ENCODE results near the gene TMEM59L. TPM values are rescaled to one million over a fixed set of nuclear protein-coding genes. Genes with fewer than 3 reads are reported as not detected.

TMEM59L gene
- total and polyA plus RNA-seq, 2 donors (not counting 1 experiment from before 2014, with no cell fraction given): not detected

- Histone ChIP-seq H3K9me3 (ENCODE audit: control extremely low read depth in 1 of 3, control insufficient read depth in 2 of 3, insufficient read depth in 1 of 3, low read length in 2 of 3) (peaks cover 0 to under 1% (median 0%) of the 10 kb centered on the region in 3 donors), H3K4me3 (ENCODE audit: control extremely low read depth in 1 of 5, extremely low read depth in 1 of 5, insufficient read depth in 1 of 5, low read depth in 2 of 5, low read length in 4 of 5) (no peak overlapping the region), H3K27ac (ENCODE audit: low read length in 2 of 2) (no peak overlapping the region), H3K9ac (ENCODE audit: low read length) (no peak overlapping the region), H3K27me3 (replicated peaks in 1 of 4; ENCODE audit: control extremely low read depth in 1 of 4, control insufficient read depth in 3 of 4, insufficient read depth in 4 of 4, low read length in 3 of 4) (no peaks in the 10 kb centered on the region), H3K4me2 (replicated peaks; ENCODE audit: low read depth, low read length, poor library complexity, severe bottlenecking) (no peak overlapping the region), H3K79me2 (ENCODE audit: control insufficient read depth, insufficient read depth, low read length) (peaks cover 54% of the 10 kb centered on the region), H2AFZ (ENCODE audit: insufficient read depth, low read depth, low read length, poor library complexity, severe bottlenecking) (no peak overlapping the region), H3K4me1 (ENCODE audit: control insufficient read depth in 2 of 2, insufficient read depth in 2 of 2, low read length in 2 of 2) (peaks cover 11 to 16% of the 10 kb centered on the region in 2 donors), H4K20me1 (ENCODE audit: control insufficient read depth, insufficient read depth, low read length, poor library complexity, severe bottlenecking) (peaks cover 41% of the 10 kb centered on the region), H3K36me3 (replicated peaks in 1 of 2; ENCODE audit: control extremely low read depth in 1 of 2, control insufficient read depth in 1 of 2, extremely low read depth in 1 of 2, insufficient read depth in 2 of 2, low read length in 1 of 2) (no peaks in the 10 kb centered on the region)
- POLR2A ChIA-PET: no interaction called here
- DNase-seq (no peak), ATAC-seq (ENCODE audit: low read depth) (no peak)
- H3K4me3 Mint-ChIP-seq: no peak overlapping the region
- peaks cover 31% of the 10 kb centered on the region for H3K4me1 Mint-ChIP-seq
- intact Hi-C loops (cut with micrococcal nuclease): no loop called here
- TF ChIP-seq EZH2 (IDR thresholded peaks at IDR 0.05; ENCODE audit: borderline replicate concordance, insufficient read depth, low read depth, low read length, poor library complexity, severe bottlenecking): no peak
- TF ChIP-seq, protein P1, sequence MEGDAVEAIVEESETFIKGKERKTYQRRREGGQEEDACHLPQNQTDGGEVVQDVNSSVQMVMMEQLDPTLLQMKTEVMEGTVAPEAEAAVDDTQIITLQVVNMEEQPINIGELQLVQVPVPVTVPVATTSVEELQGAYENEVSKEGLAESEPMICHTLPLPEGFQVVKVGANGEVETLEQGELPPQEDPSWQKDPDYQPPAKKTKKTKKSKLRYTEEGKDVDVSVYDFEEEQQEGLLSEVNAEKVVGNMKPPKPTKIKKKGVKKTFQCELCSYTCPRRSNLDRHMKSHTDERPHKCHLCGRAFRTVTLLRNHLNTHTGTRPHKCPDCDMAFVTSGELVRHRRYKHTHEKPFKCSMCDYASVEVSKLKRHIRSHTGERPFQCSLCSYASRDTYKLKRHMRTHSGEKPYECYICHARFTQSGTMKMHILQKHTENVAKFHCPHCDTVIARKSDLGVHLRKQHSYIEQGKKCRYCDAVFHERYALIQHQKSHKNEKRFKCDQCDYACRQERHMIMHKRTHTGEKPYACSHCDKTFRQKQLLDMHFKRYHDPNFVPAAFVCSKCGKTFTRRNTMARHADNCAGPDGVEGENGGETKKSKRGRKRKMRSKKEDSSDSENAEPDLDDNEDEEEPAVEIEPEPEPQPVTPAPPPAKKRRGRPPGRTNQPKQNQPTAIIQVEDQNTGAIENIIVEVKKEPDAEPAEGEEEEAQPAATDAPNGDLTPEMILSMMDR (IDR thresholded peaks at IDR 0.05): no peak
- no peak overlapping the region for H3K27ac Mint-ChIP-seq
- H3K27me3 Mint-ChIP-seq: no peaks in the 10 kb centered on the region
- 95% methylated on average over 12 of the region's 19 CpGs for WGBS (ENCODE audit: insufficient coverage)
- CTCF ChIA-PET: no interaction called here
- no peaks in the 10 kb centered on the region for H3K9me3 Mint-ChIP-seq (ENCODE audit: insufficient read depth)
Measured at GRCh38 chr19:18656337-18657086, 43.8 kb downstream of the TMEM59L start.
